ENCODE results near the gene KRT84. TPM values are rescaled to one million over a fixed set of nuclear protein-coding genes. Genes with fewer than 3 reads are reported as not detected.

KRT84 gene
- total and polyA plus RNA-seq, 10 of the 15 experiments (the other 5 are each of a cell fraction or from before 2014, with no cell fraction given) = not detected

- ChIA-PET POLR2A (no interaction called here), CTCF (interaction anchor here (0.8 to 0.9 kb wide), 2 partner anchors 50 to 57 kb away, joined by 3 read pairs; no protein-coding TSS in a partner anchor), SMC1A (ENCODE audit: uncharacterized antibody, unreplicated experiment) (no interaction called here), RAD21 (ENCODE audit: unreplicated experiment) (no interaction called here)
- WGBS (ENCODE audit: insufficient coverage, insufficient replicate concordance, low lambda C conversion rate, missing lambda C conversion rate) = 53% methylated on average over 4 of the region's 4 CpGs
- Histone ChIP-seq H3K4me2 (ENCODE audit: control insufficient read depth, insufficient read depth) (no peak overlapping the region), H3K4me1 (ENCODE audit: control insufficient read depth, insufficient read depth, low read length) (no peaks in the 10 kb centered on the region), H3K36me3 (ENCODE audit: control insufficient read depth in 2 of 2, insufficient read depth in 2 of 2, low read length in 1 of 2) (no peaks in the 10 kb centered on the region), H2AFZ (ENCODE audit: control insufficient read depth, low read depth, low read length) (no peak overlapping the region), H3K27me3 (replicated peaks in 1 of 2; ENCODE audit: control insufficient read depth in 2 of 2, insufficient read depth in 2 of 2, low read length in 1 of 2) (peaks cover 0 to 2% of the 10 kb centered on the region in 2 experiments; a peak in 2 of 4 replicates), H3K9me3 (replicated peaks; ENCODE audit: control insufficient read depth, insufficient read depth, low read length) (no peaks in the 10 kb centered on the region; the same call in 2 of the 3 replicates), H3K4me3 (no peak overlapping the region), H4K20me1 (ENCODE audit: control insufficient read depth, insufficient read depth) (no peaks in the 10 kb centered on the region), H3K27ac (ENCODE audit: control insufficient read depth, insufficient read depth) (no peak overlapping the region), H3K9ac (ENCODE audit: control insufficient read depth, insufficient read depth, low read length) (no peak overlapping the region), H3K79me2 (ENCODE audit: control insufficient read depth, insufficient read depth, low read length) (no peaks in the 10 kb centered on the region)
- intact Hi-C loops (cut with micrococcal nuclease; ENCODE audit: unreplicated experiment) = no loop called here
- FAIRE-seq = no peak
- in situ Hi-C loops (cut with MboI) = no loop called here
- ATAC-seq = no peak
- DNase-seq (ENCODE audit: low read depth, low spot score) = no peak
- BruUV-seq (replicated peaks) = no TSS peak
- TF ChIP-seq JUNB (IDR thresholded peaks at IDR 0.05) = no peak
- TF ChIP-seq IRF5 (IDR thresholded peaks at IDR 0.05; ENCODE audit: borderline replicate concordance) = no peak
- TF ChIP-seq, protein P1, sequence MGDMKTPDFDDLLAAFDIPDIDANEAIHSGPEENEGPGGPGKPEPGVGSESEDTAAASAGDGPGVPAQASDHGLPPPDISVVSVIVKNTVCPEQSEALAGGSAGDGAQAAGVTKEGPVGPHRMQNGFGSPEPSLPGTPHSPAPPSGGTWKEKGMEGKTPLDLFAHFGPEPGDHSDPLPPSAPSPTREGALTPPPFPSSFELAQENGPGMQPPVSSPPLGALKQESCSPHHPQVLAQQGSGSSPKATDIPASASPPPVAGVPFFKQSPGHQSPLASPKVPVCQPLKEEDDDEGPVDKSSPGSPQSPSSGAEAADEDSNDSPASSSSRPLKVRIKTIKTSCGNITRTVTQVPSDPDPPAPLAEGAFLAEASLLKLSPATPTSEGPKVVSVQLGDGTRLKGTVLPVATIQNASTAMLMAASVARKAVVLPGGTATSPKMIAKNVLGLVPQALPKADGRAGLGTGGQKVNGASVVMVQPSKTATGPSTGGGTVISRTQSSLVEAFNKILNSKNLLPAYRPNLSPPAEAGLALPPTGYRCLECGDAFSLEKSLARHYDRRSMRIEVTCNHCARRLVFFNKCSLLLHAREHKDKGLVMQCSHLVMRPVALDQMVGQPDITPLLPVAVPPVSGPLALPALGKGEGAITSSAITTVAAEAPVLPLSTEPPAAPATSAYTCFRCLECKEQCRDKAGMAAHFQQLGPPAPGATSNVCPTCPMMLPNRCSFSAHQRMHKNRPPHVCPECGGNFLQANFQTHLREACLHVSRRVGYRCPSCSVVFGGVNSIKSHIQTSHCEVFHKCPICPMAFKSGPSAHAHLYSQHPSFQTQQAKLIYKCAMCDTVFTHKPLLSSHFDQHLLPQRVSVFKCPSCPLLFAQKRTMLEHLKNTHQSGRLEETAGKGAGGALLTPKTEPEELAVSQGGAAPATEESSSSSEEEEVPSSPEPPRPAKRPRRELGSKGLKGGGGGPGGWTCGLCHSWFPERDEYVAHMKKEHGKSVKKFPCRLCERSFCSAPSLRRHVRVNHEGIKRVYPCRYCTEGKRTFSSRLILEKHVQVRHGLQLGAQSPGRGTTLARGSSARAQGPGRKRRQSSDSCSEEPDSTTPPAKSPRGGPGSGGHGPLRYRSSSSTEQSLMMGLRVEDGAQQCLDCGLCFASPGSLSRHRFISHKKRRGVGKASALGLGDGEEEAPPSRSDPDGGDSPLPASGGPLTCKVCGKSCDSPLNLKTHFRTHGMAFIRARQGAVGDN (IDR thresholded peaks at IDR 0.05) = no peak
- no peak for TF ChIP-seq POLR2AphosphoS5 (IDR thresholded peaks at IDR 0.05; ENCODE audit: low read length)
- TF ChIP-seq CBFB (IDR thresholded peaks at IDR 0.05; ENCODE audit: low read depth) = no peak
- TF ChIP-seq RCOR1 (conservative IDR thresholded peaks at IDR 0.05; ENCODE audit: low read depth, low read length) = no peak
- TF ChIP-seq, protein P2, sequence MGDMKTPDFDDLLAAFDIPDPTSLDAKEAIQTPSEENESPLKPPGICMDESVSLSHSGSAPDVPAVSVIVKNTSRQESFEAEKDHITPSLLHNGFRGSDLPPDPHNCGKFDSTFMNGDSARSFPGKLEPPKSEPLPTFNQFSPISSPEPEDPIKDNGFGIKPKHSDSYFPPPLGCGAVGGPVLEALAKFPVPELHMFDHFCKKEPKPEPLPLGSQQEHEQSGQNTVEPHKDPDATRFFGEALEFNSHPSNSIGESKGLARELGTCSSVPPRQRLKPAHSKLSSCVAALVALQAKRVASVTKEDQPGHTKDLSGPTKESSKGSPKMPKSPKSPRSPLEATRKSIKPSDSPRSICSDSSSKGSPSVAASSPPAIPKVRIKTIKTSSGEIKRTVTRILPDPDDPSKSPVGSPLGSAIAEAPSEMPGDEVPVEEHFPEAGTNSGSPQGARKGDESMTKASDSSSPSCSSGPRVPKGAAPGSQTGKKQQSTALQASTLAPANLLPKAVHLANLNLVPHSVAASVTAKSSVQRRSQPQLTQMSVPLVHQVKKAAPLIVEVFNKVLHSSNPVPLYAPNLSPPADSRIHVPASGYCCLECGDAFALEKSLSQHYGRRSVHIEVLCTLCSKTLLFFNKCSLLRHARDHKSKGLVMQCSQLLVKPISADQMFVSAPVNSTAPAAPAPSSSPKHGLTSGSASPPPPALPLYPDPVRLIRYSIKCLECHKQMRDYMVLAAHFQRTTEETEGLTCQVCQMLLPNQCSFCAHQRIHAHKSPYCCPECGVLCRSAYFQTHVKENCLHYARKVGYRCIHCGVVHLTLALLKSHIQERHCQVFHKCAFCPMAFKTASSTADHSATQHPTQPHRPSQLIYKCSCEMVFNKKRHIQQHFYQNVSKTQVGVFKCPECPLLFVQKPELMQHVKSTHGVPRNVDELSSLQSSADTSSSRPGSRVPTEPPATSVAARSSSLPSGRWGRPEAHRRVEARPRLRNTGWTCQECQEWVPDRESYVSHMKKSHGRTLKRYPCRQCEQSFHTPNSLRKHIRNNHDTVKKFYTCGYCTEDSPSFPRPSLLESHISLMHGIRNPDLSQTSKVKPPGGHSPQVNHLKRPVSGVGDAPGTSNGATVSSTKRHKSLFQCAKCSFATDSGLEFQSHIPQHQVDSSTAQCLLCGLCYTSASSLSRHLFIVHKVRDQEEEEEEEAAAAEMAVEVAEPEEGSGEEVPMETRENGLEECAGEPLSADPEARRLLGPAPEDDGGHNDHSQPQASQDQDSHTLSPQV (IDR thresholded peaks at IDR 0.05) = no peak
- no peak for TF ChIP-seq ZNF207 (IDR thresholded peaks at IDR 0.05; ENCODE audit: borderline replicate concordance)
- TF ChIP-seq TCF12 (IDR thresholded peaks at IDR 0.05; ENCODE audit: low read depth, low read length) = no peak
- no peak for TF ChIP-seq PML (IDR thresholded peaks at IDR 0.05; ENCODE audit: low read length)
- TF ChIP-seq TARDBP (IDR thresholded peaks at IDR 0.05; ENCODE audit: borderline replicate concordance) = no peak
These were observed 49.7 kb downstream of the KRT84 start for GRCh38 chr12:52335598-52336262.

Measured in GM12878 (cell line).